Progenitor cell of endocrine pancreas (in vitro differentiated cells): ENCODE results near the gene MRPL1. TPM values are rescaled to one million over a fixed set of nuclear protein-coding genes. Genes with fewer than 3 reads are reported as not detected.
A peak's percentile ranks its signal among the peaks of the same experiment; 100 is the strongest.

ENCODE experiments used
- DNase-seq: peaks from one replicate; pipeline ENCODE4 v3.0.0; 2021; ENCODE audit warnings: low spot score; ENCODE audit not compliant: unreplicated experiment
- H3K27ac Mint-ChIP-seq: 2 replicates; pipeline ENCODE4 v1.8.0; 2021; ENCODE audit warnings: mild to moderate bottlenecking, moderate library complexity, mixed read lengths
- H3K27me3 Mint-ChIP-seq: 2 replicates; pipeline ENCODE4 v1.8.0; 2021; ENCODE audit warnings: mixed read lengths
- H3K36me3 Mint-ChIP-seq: 2 replicates; pipeline ENCODE4 v1.8.0; 2022; ENCODE audit warnings: mixed read lengths; ENCODE audit not compliant: insufficient read depth
- H3K4me1 Mint-ChIP-seq: 2 replicates; pipeline ENCODE4 v1.8.0; 2021; ENCODE audit warnings: low read depth, mixed read lengths
- H3K4me3 Mint-ChIP-seq: 2 replicates; pipeline ENCODE4 v1.8.0; 2021; ENCODE audit warnings: low read depth, mild to moderate bottlenecking, moderate library complexity, mixed read lengths
- H3K9me3 Mint-ChIP-seq: 2 replicates; pipeline ENCODE4 v1.8.0; 2021; ENCODE audit warnings: low read depth, mixed read lengths
- CTCF ChIP-seq: fragments of 200-600 bp; sonication (generic); IDR thresholded peaks from one replicate; pipeline ENCODE4 v1.5.0; 2021; ENCODE audit warnings: antibody characterized with exemption, mild to moderate bottlenecking; ENCODE audit not compliant: unreplicated experiment
- total RNA-seq: library from RNA; stranded (reverse); gene quantifications from 2 replicates; pipeline ENCODE4 v1.2.1, GENCODE V29; 2021

Gene MRPL1
- total RNA-seq, 1 donor from 2014 or later: 32.7 TPM

GRCh38 chr4:77877771-77878565 lies 15.3 kb downstream of the MRPL1 start:
- no peak for DNase-seq
- H3K9me3 Mint-ChIP-seq: no peaks in the 10 kb centered on the region
- no peaks in the 10 kb centered on the region for H3K27me3 Mint-ChIP-seq
- peaks cover 11% of the 10 kb centered on the region for H3K4me1 Mint-ChIP-seq
- peak overlapping the region; percentile 31 for H3K27ac Mint-ChIP-seq
- H3K4me3 Mint-ChIP-seq: no peak overlapping the region
- peaks cover 7% of the 10 kb centered on the region for H3K36me3 Mint-ChIP-seq
- no peak for TF ChIP-seq CTCF

- no peaks in the 10 kb centered on the region for H3K27me3 Mint-ChIP-seq
- H3K9me3 Mint-ChIP-seq: peaks cover 3% of the 10 kb centered on the region
- H3K4me3 Mint-ChIP-seq: no peak overlapping the region
- peaks cover 15% of the 10 kb centered on the region for H3K36me3 Mint-ChIP-seq
- TF ChIP-seq CTCF: no peak
- H3K27ac Mint-ChIP-seq: no peak overlapping the region
- peaks cover 11% of the 10 kb centered on the region for H3K4me1 Mint-ChIP-seq
- DNase-seq: no peak
Observed at GRCh38 chr4:77880784-77881183, 18.2 kb downstream of the MRPL1 start.

GRCh38 chr4:77881460-77882295 lies 19.0 kb downstream of the MRPL1 start:
- Mint-ChIP-seq H3K27me3 (no peaks in the 10 kb centered on the region), H3K36me3 (peaks cover 17% of the 10 kb centered on the region), H3K27ac (no peak overlapping the region), H3K4me3 (no peak overlapping the region), H3K4me1 (peaks cover 11% of the 10 kb centered on the region), H3K9me3 (peaks cover 3% of the 10 kb centered on the region)
- no peak for DNase-seq
- peak; percentile 9 for TF ChIP-seq CTCF

GRCh38 chr4:77893451-77893850 lies 30.8 kb downstream of the MRPL1 start:
- DNase-seq: no peak
- TF ChIP-seq CTCF: no peak
- Mint-ChIP-seq H3K27me3 (no peaks in the 10 kb centered on the region), H3K27ac (no peak overlapping the region), H3K4me1 (no peaks in the 10 kb centered on the region), H3K4me3 (no peak overlapping the region), H3K36me3 (peaks cover 9% of the 10 kb centered on the region), H3K9me3 (no peaks in the 10 kb centered on the region)

GRCh38 chr4:77899607-77900006 lies 37.0 kb downstream of the MRPL1 start:
- H3K27ac Mint-ChIP-seq: no peak overlapping the region
- no peak overlapping the region for H3K4me3 Mint-ChIP-seq
- peaks cover 2% of the 10 kb centered on the region for H3K4me1 Mint-ChIP-seq

More at GRCh38 chr4:77899607-77900006, 37.0 kb downstream of the MRPL1 start:
- no peak for TF ChIP-seq CTCF
- no peak for DNase-seq
- Mint-ChIP-seq H3K9me3 (peaks cover 4% of the 10 kb centered on the region), H3K27me3 (no peaks in the 10 kb centered on the region), H3K36me3 (peaks cover 4% of the 10 kb centered on the region)
